HK-2 (cell line): Measurements from ENCODE around the gene SRPX.

Source experiments
- DNase-seq: peaks from one replicate; pipeline ENCODE4 v3.0.0-alpha.2; 2018; ENCODE audit not compliant: unreplicated experiment

The SRPX gene

GRCh38 chrX:38138900-38139299, 81.8 kb downstream of the SRPX start:
- no peak for DNase-seq

- no peak for DNase-seq
These were observed 82.3 kb downstream of the SRPX start for GRCh38 chrX:38138157-38138891.

GRCh38 chrX:38129366-38129765, 91.3 kb downstream of the SRPX start:
- no peak for DNase-seq

GRCh38 chrX:38127961-38128360, 92.7 kb downstream of the SRPX start:
- DNase-seq: no peak

GRCh38 chrX:38126179-38126578, 94.5 kb downstream of the SRPX start:
- no peak for DNase-seq

- no peak for DNase-seq
These were observed 96.7 kb downstream of the SRPX start for GRCh38 chrX:38124000-38124399.

GRCh38 chrX:38117485-38117884, 103.2 kb downstream of the SRPX start:
- no peak for DNase-seq

- no peak for DNase-seq
These were observed 104.0 kb downstream of the SRPX start for GRCh38 chrX:38116706-38117105.

- DNase-seq: peak; percentile 2
These were observed 108.1 kb downstream of the SRPX start for GRCh38 chrX:38112566-38112965.

- DNase-seq: no peak
These were observed 109.5 kb downstream of the SRPX start for GRCh38 chrX:38111196-38111595.

- no peak for DNase-seq
These were observed 110.4 kb downstream of the SRPX start for GRCh38 chrX:38110231-38110630.

- DNase-seq: no peak
These were observed 111.4 kb downstream of the SRPX start for GRCh38 chrX:38109042-38109898.

- DNase-seq: no peak
These were observed 112.3 kb downstream of the SRPX start for GRCh38 chrX:38108364-38108763.

GRCh38 chrX:38106991-38107655, 113.5 kb downstream of the SRPX start:
- DNase-seq: no peak

GRCh38 chrX:38105216-38105725, 115.4 kb downstream of the SRPX start:
- DNase-seq: no peak

- DNase-seq: no peak
These were observed 116.5 kb downstream of the SRPX start for GRCh38 chrX:38103857-38104812.

- DNase-seq: no peak
These were observed 117.8 kb downstream of the SRPX start for GRCh38 chrX:38102875-38103274.

GRCh38 chrX:38102240-38102639, 118.4 kb downstream of the SRPX start:
- DNase-seq: no peak

- DNase-seq: no peak
These were observed 121.0 kb downstream of the SRPX start for GRCh38 chrX:38099688-38100087.
